HG02885 (cell line): ENCODE measurements around the gene ZNF488.
"Not testable (repeated sequence)": the region's sequence is repeated elsewhere in the genome, so short reads cannot be mapped to it uniquely, and the experiment has no call there.

Experiments
- ATAC-seq: cut with Tn5 transposase; IDR thresholded peaks from one replicate; pipeline ENCODE4 v1.9.1; 2021; ENCODE audit warnings: mild to moderate bottlenecking; ENCODE audit not compliant: unreplicated experiment, poor library complexity

Gene ZNF488, protein sequence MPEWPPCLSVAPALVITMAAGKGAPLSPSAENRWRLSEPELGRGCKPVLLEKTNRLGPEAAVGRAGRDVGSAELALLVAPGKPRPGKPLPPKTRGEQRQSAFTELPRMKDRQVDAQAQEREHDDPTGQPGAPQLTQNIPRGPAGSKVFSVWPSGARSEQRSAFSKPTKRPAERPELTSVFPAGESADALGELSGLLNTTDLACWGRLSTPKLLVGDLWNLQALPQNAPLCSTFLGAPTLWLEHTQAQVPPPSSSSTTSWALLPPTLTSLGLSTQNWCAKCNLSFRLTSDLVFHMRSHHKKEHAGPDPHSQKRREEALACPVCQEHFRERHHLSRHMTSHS

DNA sequence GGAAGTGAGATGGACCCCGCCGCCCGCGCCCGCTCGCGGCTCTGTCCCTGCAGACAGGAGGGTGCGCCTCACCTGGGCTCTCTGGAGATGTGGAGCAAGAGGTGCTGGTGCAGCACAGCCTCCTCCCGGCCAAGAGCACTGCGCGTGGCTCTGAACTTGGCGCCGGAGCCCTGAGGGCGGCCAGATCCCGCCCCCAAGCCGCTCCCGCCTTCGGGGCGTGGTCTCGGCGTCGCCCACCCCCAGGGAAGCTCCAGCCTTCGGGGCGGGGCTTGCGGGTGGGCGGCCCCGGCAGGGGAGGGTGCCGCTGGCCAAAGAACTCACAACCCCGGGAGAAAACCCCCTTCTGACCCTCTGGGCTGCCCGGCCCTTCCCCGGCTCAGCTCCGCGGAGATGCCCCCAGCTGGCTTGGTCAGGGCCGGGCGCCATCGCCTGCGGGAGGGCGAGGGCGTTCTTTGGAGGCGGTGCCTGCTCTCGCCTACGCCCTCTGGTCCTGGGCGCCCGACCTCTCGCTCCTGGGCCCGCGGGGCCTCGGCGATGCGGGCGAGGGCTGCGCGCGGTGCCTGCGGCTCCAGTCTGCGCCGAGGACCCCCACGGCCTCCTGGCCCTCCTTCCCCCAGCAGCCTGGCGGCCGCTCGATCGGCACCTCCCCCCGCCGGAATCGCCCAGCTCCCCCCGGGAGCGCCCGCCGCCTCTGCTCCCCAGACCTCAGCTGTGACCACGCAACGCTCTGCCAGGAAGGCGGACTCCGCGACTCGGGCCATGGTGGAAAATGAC lies at the start of gene ZNF488:
TSS of gene ZNF488 (minus strand) at position 146 of the 774 bp plus-strand sequence. CDS start 15,464 bp downstream, outside the sequence.
- peak; percentile 94 for ATAC-seq

- ATAC-seq: no peak
Observed at GRCh38 chr10:47425813-47426419, 41.8 kb upstream of the ZNF488 start.

DNA sequence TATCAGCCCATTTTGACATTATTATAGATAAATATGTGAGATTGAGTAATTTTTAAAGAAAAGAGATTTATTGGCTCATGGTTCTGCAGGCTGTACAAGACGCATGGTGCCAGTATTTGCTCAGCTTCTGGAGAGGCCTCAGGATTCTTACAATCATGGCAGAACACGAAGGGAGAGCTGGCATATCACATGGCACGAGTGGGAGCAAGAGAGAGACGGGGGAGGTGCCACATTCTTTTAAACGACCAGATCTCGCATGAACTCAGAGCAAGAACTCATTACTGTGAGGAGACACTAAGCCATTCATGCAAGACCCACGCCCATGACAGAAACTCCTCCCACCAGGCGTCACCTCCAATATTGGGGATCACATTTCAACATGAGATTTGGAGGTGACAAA lies 40.1 kb upstream of the ZNF488 start:
- ATAC-seq: no peak

DNA sequence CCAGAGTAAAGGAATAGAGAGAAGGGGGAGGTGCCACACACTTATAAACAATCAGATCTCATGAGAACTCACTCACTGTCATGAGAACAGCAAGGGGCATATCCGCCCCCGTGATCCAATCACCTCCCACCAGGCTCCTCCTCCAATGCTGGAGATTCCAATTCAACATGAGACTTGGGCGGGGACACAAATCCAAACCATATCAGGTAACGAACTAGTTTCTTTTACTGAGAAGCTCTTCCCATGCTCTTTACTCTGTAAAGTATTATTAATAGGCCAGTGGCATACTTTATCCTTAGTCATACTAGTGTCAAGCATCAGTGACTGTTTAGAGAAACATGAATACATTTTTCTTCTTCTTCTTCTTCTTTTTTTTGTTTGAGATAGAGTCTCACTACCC lies 39.4 kb upstream of the ZNF488 start:
- no peak for ATAC-seq

GRCh38 chr10:47421057-47421952 lies 37.2 kb upstream of the ZNF488 start:
- ATAC-seq: no peak

GRCh38 chr10:47420305-47421056 lies 36.4 kb upstream of the ZNF488 start:
- no peak for ATAC-seq

- no peak for ATAC-seq
Observed at GRCh38 chr10:47419421-47419820, 35.3 kb upstream of the ZNF488 start.

- no peak for ATAC-seq
Observed at GRCh38 chr10:47418966-47419365, 34.9 kb upstream of the ZNF488 start.

- no peak for ATAC-seq
Observed at GRCh38 chr10:47418321-47418720, 34.2 kb upstream of the ZNF488 start.

- ATAC-seq: not testable (repeated sequence)
Observed at GRCh38 chr10:47416305-47417218, 32.5 kb upstream of the ZNF488 start.

- ATAC-seq: no peak
Observed at GRCh38 chr10:47415520-47416304, 31.6 kb upstream of the ZNF488 start.

DNA sequence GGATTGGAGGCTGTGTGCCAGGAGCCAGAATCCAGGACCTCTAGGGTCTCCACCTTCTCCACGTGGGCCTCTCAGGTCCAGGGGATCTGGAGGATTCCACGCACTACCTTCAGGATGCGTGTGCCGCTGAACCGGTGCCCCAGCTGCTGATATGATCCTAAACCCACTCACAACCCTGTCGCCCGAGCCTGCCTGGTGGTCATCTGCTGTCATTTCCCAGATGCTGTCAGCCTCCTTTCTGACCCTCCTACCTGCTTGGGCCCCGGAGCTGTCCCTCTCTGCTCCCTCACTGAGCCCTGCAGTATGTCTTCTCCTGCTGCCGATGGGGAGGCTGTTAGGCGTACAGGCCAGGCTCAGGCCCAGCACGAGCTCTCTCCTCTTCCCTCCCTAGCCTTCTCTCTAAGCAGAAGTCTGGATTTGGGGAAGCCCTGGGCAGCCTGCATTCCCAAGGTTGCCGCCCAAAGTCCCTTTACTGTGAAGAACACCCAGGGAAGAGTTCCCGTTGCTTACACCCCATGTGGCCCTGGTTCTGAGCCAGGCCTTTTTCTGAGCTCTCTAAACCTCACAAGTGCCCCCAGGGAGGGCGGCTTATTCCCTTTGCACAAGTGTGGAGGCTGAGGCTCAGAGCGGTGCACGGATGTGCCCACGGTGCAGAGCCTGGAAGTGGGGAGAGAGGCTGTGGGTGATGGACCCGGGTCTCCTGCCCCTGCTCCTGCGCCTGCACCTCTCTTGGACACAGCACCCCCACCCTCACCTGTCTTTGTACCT lies 30.8 kb upstream of the ZNF488 start:
- no peak for ATAC-seq

DNA sequence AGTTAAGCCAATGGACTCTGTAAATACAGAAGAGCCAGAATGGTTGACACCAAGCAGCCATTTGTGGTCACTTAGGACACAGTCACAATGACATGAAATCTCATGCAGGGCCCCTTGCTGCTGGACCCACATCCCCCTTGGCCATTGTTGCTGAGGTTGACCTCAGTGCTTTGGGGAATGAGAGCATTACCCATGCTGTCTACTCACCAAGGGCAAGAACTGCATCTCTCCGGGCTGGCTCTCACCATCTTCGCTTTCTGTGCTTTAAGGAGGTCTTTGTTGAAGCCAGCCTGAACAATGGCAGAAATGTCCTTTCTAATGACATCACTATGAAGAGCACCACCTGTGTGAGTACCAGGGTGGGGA lies 30.1 kb upstream of the ZNF488 start:
- no peak for ATAC-seq

DNA sequence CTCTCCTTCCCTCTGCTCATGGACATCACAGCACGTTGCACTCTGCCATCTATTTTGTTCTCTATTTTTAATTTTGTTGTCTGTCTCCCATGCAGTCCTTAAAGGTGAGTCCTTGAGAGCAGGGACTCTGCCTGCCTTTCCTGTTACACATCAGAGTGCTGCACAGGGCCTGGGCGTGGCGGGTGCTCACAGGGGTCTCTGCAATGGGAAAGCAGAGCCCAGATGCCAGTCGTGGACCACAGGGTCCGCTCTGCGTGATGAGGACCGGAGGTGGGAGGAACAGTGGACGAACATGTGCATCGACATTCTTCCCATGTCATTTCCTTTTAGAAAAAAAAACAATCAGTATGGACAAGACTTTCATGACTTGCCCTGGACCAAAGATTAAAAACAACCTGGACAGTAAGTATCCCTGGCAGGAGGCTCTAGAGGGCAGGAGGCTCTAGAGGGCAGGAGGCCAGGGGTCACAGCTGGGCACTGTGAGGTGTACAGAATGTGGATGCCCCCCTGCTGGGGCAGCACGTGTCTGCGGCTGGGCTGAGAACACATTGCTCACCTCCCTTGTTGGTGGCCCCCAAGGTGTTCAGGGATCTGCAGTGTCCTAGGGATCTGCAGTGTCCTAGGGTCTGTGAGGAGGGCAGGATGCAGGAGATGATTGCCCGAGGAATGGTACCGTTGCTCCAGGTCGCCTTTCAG lies 29.6 kb upstream of the ZNF488 start:
- no peak for ATAC-seq

DNA sequence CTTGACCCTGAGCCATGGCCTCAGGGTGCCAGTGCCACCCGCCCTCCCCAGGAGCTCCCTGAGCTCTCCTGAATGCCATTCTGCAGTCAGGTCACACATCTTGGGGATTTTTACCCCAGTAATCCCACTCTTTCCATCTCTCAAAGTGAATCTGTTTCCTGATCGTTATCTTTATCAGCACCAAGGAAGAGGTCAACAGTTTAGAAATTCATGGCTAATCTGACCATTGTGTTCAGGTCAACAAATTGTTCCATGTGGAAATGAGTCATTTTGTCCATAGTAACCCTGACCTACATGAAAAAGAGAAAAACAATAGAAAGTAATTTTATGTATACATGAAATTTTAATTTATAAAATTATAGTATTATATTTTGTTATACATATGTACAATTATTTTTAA lies 28.8 kb upstream of the ZNF488 start:
- no peak for ATAC-seq

DNA sequence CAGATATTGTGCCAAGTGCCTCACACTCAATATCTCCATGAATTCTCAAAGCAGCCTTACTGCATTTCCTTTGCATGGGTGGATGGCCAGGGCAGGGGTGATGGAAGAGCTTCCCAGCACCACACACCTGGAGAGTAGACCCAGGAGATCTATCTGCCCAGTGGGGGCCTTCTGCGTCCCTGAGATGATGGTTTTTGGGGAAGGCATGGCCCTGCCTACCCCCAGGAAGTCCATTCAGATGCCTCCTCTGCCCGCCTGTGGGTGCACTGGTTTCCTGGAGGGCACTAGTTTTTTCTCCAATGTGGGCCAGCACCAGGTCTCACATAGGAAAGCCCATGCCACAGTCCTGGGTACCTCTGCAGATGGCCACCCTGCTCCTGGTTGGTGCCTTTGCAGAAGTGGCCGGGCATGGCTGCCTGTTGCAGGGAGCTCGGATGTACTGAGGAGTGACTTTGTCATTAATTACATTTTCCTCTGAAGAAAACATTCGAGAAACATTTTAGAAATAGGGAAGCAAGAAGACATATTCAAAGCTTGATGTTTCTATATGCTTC lies 28.2 kb upstream of the ZNF488 start:
- ATAC-seq: no peak
